ENCODE data around the gene FMO3. TPM values are rescaled to one million over a fixed set of nuclear protein-coding genes. Genes with fewer than 3 reads are reported as not detected.

The FMO3 gene
- total RNA-seq: 3.6 and 7.6 TPM in 2 replicates

GRCh38 chr1:171090604-171091003 is at the start of gene FMO3:
TSS of gene FMO3 (plus strand) at chr1:171090905. CDS start at chr1:171092659, 1,754 bp downstream.

Other genes starting within 250 kb of the FMO3 start
- not detected in 2 replicates for gene MROH9, start 155.4 kb upstream of the FMO3 start, total RNA-seq
- 97.5 and 98.5 TPM in 2 replicates for gene FMO2, start 94.4 kb downstream of the FMO3 start, total RNA-seq
- 2.2 and 3.2 TPM in 2 replicates for gene FMO1, start 157.6 kb downstream of the FMO3 start, total RNA-seq
- gene FMO4, start 223.3 kb downstream of the FMO3 start, total RNA-seq: 4.2 and 8.2 TPM in 2 replicates